Omental fat pad (tissue), 4 donors: ENCODE measurements around the gene TRNAU1AP. TPM values are rescaled to one million over a fixed set of nuclear protein-coding genes. Genes with fewer than 3 reads are reported as not detected.
"Not testable (repeated sequence)": the region's sequence is repeated elsewhere in the genome, so short reads cannot be mapped to it uniquely, and the experiment has no call there.

Experiments used
- ATAC-seq: fragments of 150-250 bp; one replicate; pipeline ENCODE4 v1.9.1; 2016; ENCODE audit warnings: mild to moderate bottlenecking, moderate library complexity; ENCODE audit not compliant: low FRiP score
- DNase-seq: peaks from one replicate; pipeline ENCODE4 v3.0.0-alpha.2; 2019; ENCODE audit warnings: low spot score
- CTCF ChIP-seq, 3 donors: fragments of 450-650 bp; IDR thresholded peaks; one replicate each; pipeline ENCODE4 v1.5.1; 2016 to 2017; ENCODE audit warnings: antibody characterized with exemption in 3 of 3, mild to moderate bottlenecking in 3 of 3, moderate library complexity in 2 of 3
- total RNA-seq, 4 donors: library from RNA; depleted of rRNA; stranded (reverse); fragments of >200 nt; gene quantifications; one replicate each; pipeline ENCODE4 v1.1.0, GENCODE V29; 2016

The TRNAU1AP gene
- total RNA-seq, 4 donors from 2014 or later: 14.8 to 26.8 (median 21.9) TPM

GRCh38 chr1:28566931-28567330 is 14.0 kb downstream of the TRNAU1AP start:
- no peak for ATAC-seq
- DNase-seq: no peak
- no peak for TF ChIP-seq CTCF (IDR thresholded peaks at IDR 0.05)

- TF ChIP-seq CTCF (IDR thresholded peaks at IDR 0.05): no peak
- ATAC-seq (no peak), DNase-seq (no peak)
Observed at GRCh38 chr1:28571911-28572310, 19.0 kb downstream of the TRNAU1AP start.

GRCh38 chr1:28572891-28573290 is 20.0 kb downstream of the TRNAU1AP start:
- ATAC-seq, DNase-seq: not testable (repeated sequence)

- DNase-seq: no peak
- TF ChIP-seq CTCF (IDR thresholded peaks at IDR 0.05): no peak
Observed at GRCh38 chr1:28573564-28573963, 20.7 kb downstream of the TRNAU1AP start.

GRCh38 chr1:28577052-28577678 is 24.3 kb downstream of the TRNAU1AP start:
- DNase-seq: no peak
- TF ChIP-seq CTCF (IDR thresholded peaks at IDR 0.05): no peak
- no peak for ATAC-seq

More at GRCh38 chr1:28573564-28573963, 20.7 kb downstream of the TRNAU1AP start:
- no peak for ATAC-seq

- TF ChIP-seq CTCF (IDR thresholded peaks at IDR 0.05): no peak
- ATAC-seq (no peak), DNase-seq (no peak)
Observed at GRCh38 chr1:28577738-28578536, 25.1 kb downstream of the TRNAU1AP start.

GRCh38 chr1:28578696-28579218 is 25.9 kb downstream of the TRNAU1AP start:
- DNase-seq: no peak
- ATAC-seq: no peak
- no peak for TF ChIP-seq CTCF (IDR thresholded peaks at IDR 0.05)
